GM18519 (cell line): ENCODE measurements around the gene TERT.

ENCODE experiments used
- ATAC-seq: cut with Tn5 transposase; IDR thresholded peaks from one replicate; pipeline ENCODE4 v1.9.1; 2021; ENCODE audit warnings: mild to moderate bottlenecking, moderate library complexity; ENCODE audit not compliant: unreplicated experiment, low FRiP score

TERT gene

DNA sequence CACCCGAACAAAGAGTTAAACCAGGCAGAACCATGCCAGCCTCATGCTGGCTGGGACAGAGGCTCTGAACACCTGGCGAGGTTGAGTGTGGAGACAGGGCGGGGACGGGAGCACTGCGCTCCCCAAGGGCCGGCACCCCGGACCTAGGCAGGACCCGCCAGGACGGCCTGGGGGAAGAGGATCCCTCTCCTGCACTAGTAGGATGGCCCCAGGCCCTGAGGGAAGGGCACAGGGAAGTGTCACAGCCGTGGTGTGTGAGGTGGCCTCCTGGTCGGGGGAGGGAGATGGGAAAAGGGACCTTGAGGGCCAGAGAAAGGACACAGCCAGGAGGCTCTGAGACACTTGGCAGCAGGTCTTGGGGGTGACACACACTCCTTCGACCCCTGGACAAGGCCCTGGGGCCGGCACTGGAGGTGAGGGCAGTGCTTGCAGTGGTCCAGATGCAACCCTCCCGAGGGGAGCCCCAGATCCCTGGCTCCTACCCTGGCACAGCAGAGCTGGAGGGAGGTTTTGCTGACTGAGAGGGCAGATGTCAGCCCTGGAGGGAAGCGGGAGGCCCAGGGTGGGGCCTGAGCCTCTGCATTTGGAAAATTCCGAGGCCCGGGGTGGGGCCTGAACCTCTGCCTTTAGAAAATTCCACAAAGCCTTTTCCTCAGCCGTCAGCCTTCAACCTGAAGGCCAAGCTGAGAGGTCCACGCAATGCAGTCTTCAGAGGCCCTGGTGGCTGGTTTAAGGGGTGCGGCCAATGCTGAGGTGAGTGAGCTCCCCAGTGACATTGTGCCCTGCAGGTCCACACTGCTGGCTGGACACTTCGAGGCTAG lies 24.8 kb upstream of the TERT start:
- ATAC-seq: no peak

DNA sequence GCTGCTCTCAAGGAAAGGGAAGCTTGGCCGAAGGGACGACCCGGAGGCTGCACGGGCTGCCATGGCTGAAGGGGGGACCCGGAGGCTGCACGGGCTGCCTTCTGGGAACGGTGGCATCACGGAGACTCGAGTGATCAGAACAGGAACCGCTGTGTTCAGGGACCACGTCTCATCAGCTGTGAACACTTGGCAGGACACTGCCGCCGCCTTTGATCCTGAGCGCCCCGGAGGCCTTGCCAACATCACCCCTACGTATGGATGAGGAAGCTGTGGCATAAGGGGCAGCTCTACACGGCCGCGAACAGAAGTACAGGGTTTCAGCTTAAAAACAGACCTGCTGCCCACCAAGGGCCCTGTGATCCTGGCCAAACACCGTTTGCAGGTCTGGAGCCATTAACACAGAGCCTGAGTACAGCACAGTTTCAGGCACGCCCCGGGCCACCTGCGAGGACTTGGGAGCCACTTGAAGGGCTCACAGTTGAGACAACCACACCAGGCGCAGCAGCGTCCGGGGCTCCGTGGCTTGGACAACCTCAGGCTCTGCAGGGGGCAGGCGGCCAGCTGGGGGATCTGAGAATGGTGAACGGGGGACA lies 23.9 kb upstream of the TERT start:
- no peak for ATAC-seq

DNA sequence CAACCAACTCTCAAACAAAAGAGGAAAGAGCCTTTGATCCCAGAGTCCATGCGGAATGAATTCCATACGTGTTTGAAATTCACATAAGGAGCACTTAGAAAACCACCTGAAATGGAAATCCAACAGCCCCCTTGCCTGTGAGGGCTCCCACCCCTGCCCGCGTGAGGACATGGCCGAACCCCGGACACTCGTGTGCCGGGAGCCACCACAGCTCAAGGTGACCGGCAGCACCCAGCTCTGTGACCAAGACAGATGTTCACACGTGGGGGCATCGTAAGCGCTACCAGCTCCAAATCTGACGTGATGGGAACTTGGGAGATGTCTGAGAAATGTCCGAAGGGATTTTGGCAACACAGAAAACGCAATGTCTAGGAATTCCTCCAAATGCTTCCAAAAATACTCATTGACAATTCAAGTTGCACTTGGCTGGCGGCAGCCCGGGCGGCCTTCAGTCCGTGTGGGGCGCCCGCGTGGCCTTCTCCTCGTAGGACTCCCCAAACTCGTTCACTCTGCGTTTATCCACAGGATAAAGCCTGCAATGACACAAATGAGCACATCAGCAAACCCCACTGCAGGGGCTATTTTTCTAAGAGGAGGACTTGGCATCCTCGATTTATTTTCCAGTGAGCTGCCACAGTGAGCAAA lies 23.2 kb upstream of the TERT start:
- no peak for ATAC-seq

DNA sequence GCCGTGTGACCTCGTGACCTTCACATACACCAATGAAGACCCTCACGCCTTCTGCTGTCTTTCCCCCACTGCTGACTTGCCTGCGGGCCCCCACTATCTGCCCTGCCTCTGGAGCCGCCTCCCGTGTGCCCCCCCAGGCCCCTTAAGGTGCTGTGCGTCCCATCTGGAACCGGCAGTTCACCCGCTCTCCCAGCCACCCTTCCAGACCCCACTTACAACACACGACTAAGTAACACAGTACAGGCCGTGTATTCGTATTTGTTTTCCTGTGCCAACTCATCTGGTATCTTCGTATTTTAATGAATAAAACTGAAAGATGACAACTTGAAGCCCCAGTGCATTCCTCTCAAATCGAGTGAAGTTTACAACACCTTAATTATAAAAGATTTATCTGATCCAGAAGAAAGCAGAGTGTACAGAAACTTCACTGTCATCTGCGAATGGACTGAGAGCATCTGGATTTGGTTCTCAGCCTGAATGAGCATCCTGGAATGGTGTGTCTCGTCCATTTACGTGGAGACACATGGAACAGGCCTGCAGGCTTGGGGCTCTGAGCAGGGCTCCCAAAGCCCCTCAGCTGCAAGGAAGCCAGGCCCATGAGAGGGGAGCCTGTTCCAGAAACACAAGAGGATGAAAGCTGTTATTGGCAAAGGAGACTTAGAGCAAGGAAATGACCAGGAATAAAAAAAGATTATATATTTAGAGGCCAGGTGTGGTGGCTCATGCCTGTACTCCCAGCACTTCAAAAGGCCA lies 21.9 kb upstream of the TERT start:
- no peak for ATAC-seq

DNA sequence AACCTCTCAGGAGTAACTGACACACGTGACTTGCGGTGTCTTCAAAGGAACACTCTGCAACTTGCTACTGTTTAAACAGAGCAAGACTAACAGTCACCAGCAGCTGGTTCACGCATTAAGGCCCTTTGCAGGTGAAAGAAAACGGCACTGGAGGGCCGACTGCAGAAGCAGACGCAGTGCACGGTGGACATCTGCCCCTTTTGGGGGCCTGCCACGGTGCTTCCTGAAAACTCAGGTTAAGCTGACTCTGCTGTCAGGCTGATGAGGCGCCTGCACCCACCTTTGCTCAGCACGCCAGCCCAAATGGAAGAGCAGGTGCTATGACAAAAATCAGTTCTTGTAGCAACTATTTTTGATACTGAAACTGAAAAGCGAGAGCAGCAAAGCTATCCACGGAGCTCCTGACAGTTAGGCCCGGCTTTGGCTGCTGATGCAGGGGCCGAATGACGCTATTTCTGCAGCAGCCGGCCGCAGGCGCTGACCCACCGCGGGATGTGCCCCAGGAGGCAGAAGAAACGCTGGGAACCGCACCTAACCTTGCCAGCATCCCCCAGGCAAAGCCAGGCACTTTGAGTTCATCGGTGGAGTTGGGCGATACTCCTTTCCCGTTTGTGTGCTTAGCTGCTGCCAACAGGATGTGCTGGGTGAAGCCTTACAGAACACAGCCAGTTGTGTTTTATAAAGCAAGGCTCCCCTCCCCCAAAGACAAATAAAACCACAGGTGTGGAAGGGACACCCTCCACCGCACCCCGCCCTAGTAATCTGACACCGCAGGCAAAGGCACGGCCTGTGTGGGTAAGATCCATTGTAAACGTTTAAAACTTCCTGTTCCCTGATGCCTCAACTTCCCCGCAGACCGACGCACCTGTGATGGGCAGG lies 21.1 kb upstream of the TERT start:
- ATAC-seq: peak; percentile 49

DNA sequence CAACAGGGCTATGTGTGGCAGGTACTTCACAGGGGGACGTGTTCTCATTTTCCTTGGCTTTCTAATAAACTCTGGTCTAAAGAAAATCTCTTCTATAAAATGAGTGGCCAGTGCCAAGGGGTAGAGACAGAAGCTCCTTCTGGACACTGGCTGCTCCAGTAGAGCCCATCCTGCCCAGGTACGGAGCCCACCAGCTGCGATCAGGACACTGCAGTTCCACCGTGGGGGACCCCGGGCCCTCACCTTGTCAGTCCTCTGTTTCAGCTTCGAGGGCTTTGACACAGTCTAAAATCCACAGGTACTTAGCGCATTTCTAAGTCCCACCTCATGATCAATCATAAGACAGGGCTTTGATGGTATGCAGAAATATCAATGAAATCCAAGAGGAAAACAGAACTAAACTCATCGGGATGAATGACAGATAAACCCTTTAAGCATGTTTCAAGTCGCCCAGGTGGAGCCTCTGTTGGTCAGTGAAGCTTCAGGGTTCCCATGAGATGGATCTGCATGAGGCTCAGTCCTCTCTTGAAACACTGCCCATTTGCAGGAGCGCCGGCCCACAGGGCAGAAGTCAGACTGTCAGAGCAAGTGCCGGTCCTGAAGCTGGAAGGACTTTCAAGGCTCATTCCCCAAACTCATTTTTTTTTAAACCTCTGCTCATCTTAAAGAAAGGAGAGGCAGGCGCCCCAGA lies 20.3 kb upstream of the TERT start:
- no peak for ATAC-seq

DNA sequence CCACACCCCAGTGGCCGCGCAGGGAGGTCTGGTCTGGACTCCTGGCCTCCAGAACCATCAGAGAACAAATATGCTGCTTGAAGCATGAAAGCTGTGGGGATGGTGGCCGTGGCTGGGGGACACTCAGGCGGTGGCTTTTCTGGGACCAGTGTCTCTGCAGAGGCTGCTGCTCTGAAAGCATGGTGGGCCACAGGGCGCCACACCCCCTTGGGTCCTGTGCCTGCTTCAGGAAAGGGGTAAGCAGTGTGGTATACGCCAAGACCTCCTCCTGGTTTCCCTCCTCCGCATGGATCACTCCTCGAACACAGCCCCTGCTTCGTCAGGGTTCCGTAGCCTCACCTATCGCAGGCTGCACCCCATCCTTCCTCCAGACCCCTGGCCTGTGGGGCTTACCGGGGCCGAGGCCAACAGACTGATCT lies 19.7 kb upstream of the TERT start:
- ATAC-seq: no peak

DNA sequence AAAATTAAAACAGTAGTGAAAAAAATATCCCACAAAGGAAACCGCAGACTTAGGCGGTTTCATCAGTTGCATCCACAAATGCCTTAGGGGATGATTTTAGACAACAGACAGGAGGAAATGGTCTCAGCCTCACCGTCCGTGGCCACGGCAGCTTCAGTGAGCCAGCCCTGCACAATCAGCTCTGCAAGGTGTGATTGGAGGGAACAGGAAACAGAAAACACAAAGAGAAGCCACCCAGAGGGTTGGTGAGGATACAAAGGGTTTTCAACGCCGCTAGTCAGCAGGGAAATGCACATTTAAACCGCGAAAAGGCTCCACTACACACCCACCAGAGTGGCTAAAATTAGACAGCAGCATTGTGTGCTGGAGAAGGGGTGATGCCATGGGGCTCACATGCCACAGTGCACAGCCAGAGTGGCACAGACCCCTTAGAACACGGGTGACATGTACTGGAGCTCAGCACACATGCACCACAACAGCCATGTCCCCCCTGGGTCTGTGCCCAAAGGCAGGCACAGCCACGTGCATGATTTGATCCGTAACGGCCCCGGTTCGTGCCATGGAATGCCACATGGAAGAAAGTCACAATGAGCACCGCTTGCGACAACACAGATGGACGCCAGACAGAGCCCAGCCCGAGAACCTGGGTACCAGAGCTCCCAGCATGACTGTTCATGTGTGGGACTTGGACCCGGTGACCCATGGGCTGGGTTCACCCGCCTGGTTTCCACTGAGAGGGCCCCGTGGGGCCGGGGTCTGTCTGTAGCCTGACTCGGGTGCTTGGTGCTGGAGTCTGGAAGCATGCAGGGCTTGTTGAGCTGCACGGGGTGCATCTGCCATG lies 18.3 kb upstream of the TERT start:
- peak; percentile 67 for ATAC-seq

DNA sequence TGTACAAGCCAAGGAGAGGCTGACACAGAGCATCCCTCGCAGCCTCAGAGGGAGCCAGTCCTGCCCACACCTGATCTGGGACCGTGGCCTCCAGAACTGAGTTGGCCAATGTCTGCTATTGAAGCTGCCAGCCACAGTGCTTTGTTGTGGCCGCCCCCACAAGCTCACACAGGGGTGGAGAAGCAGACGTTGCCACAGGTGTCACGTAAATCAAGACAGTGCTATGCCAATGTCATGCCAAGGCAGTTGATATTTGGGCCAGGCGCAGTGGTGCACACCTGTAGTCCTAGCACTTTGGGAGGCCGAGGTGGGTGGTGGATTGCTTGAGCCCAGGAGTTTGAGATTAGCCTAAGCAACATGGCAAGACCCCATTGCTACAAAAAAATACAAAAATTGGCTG lies 17.3 kb upstream of the TERT start:
- no peak for ATAC-seq

DNA sequence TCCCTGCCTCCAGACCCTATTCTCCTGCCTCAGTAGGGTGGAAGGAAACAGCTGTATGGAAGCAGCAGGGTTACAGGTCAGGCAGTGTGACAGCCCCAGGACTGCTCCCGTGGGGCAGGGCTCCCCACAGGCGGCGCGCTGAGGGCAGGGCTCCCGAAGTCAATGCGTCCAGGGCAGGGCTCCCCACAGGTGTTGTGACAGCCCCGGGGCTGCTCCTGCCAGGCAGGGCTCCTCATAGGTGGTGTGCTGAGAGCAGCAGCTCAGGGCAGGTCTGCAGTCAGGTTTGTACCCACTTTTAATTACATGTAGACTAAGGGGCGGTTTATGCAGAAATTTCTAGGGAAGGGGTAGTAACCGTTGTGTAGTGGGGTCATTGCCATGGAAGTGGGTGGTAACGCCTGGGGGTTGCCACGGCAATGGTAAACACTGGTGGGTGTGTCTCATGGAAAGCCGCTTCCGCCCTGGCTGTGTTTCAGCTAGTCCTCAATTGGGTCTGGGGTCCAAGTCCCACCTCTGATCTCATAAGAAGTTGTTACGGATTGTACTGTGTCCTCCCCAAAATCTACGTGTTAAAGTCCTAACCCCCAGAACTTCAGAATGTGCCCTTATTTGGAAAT lies 16.7 kb upstream of the TERT start:
- ATAC-seq: no peak

DNA sequence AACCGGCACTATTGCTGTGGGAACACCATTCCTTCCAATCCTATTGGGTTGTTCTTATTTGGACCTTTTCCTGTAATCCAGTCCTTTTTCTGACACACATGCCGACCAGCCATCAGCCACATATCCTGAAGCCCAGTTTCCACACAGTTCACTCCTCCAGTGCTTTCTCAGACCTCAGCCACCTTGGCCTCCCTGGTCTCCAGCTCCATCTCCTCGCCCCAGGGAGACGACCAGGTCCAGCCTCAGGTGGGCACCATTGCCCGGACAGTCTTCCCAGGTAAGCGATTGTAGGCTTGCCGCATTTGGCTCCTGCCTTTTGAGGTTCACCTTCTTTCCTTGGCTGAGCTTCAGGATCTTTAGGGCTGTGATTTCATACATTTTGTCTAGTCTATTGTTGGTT lies 15.2 kb upstream of the TERT start:
- no peak for ATAC-seq

DNA sequence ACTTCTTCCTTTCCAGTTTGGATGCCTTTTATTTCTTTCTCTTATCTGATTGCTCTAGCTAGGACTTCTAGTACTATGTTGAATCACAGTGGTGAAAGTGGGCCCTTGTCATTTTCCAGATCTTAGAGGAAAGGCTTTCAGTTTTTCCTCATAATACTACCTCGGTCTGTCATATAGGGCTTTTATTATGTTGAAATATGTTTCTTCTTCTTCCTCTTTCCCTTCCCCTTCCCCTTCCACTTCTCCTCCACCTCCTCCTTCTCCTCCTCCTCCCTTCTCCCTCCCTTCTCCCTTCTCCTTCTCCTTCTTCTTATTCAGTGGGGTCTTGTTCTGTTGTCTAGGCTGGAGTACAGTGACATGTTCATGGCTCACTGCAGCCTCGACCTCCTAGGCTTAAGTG lies 9.2 kb upstream of the TERT start:
- no peak for ATAC-seq

DNA sequence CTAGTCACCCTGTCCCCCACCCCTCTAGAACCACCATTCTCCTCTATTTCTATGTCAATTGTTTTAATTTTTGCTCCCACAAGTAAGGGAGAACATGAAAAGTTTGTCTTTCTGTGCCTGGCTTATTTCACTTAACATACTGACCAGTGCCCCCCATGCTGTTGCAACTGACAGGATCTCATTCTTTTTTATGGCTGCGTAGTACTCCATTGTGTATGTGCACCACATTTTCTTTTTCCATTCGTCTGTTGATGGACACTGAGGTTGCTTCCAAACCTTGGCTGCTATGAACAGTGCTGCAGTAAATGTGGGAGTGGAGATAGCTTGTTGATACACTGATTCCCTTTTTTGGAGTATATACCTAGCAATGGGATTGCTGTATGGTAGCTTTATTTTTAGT lies 7.4 kb upstream of the TERT start:
- ATAC-seq: no peak

DNA sequence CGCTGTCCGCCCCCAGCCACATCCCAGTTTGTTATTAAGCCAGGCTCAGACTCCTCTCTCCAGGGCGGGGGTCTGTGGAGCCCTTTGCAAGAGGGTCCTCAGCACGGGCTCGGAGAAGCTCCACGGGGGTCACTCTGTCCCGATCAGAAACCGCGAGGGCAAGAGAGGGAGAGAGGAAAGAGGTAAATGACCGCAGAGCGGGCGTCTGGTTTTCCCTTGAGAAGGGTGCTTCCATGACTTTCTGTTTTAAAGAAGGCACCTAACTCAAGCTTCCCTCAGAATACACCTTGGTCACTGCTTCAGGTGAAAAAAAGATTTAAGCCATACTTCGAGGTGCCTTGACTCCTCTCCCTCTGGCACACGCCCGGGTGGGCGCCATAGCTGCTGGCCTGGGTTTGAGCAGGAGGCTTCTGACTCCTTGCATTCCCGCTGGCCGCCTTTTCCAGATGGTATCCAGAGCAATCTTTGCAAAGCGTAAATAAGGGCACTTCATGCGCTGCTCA lies 5.8 kb upstream of the TERT start:
- ATAC-seq: no peak

DNA sequence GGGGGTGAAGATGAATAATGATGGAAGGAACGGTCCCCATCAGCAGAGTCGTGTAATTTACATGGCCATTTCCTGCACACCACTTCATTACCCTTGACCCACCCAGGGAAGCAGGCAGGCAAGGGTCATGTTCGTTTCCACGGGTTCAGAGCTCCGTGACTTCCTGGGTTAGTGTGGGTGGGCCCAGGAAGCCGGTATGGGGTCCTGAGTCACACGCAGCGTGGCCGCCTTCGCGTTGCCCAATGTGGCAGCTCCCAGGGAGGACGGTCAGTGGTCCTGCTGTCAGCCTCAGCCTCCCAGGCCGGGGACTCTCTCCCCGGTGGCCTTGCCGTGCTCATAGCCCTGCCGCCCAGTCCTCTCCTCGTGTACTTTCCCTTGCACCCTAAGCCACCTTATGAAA lies 5.1 kb upstream of the TERT start:
- ATAC-seq: no peak

DNA sequence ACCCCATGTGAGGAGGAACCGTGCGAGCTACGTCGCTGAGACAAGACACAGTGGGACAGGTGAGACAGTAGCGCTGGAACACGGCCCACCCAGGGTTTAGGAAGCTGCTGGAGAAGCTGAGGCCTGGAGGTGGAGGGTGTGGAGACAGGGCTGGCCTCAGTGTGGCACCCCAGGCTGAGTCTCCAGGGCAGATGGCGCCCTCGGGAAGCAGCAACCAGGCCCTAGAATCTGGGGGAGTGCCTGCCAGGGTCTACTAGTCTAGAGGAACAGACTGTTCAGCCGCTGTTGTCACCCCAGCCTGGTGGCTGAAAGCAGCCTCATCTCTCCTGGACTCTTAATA lies 4.6 kb upstream of the TERT start:
- ATAC-seq: no peak

DNA sequence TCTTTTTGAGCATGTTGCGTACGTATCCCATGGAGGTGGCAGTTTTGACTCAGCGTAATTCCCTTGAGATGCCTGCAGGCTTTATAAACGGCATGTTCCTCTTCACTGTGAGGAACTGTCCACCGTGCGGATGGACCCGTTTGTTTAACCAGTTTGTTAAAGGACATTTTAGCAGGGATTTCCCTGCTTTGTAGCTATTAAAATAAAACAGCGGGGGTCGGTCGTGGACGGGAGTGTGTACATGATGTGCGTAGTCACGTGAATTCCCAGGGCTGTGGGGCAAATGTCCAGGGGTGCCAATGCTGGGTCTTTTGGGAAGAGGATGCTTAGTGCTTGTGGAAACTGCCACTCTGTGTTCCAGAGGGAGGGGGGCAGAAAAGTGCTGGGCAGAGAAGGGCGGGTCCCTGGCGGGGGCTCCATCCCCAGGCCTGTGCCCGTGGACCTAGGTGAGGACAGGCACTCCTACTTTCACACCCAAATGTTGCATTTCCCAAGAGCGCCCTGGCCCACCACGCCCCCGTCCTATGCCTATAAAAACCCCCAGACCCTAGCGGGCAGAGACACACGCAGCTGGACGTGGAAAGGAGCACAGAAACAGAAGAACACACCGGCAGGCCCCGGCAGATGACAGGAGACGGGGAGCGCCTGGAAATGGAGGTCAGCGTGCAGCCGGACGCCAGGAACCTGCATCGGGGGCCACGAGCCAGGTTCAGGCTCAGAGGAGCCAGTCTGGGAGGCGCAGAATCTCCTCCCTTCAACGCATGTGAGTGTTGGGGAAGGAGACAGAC lies 4.0 kb upstream of the TERT start:
- no peak for ATAC-seq
